ENCODE measurements around the gene SLC12A9. TPM values are rescaled to one million over a fixed set of nuclear protein-coding genes. Genes with fewer than 3 reads are reported as not detected.
A peak's percentile ranks its signal among the peaks of the same experiment; 100 is the strongest.

The SLC12A9 gene
- total RNA-seq, 6 donors from 2014 or later, result 14.5 to 50.1 (median 43.9) TPM

DNA sequence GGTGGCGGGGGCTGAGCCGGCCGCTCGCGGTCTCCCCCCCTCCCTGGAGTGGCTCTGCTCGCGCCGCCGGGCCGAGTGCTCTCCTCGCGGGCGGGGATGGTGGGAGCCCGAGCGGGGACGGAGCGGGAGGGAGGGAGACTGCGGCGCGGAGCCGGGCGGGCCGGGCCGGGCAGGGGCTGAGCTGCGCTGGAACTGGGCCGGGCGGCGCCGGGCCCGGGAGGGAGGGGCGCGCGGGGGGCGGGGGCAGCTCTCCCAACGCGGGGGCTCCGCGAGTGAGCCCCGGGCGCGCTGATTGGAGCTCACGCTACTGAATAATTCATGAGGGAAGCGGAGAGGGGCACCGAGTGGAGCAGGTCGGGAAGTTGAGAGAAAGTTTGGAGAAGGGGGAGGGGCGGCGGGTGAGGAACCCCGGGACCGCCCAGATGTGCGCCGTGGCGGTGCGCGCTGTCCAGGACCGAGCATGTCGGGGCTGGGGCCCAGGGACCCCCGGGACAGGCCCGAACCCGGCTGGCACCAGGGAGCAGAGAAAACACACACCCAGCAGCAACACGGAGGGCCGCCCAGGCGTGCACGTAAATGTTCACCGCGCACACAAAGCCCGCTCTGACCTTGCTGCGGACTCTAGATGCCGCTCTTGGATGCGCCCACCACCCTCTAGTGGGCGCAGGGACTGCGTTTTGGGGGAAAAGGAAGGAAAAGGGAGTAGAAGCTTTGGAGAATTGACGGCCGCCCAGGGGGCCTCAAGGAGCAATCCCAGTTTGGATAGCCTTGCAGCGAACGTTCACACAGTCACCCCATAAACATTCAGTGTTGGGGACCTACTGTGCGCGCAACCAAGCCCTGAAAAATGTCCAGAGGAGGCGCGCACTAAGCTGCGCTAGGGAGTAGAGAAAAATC, 24.9 kb upstream of the SLC12A9 start, which contains the start of gene EPHB4:
Gene EPHB4, minus strand, starts transcription at position 194 of the 897 bp plus-strand sequence. CDS start 493 bp downstream, outside the sequence.
- peak; percentile 88 to 95 for DNase-seq
- WGBS, 2 donors, result 1 to 2% methylated on average over 32 to 53 of the region's 80 CpGs
- TF ChIP-seq, protein P1, sequence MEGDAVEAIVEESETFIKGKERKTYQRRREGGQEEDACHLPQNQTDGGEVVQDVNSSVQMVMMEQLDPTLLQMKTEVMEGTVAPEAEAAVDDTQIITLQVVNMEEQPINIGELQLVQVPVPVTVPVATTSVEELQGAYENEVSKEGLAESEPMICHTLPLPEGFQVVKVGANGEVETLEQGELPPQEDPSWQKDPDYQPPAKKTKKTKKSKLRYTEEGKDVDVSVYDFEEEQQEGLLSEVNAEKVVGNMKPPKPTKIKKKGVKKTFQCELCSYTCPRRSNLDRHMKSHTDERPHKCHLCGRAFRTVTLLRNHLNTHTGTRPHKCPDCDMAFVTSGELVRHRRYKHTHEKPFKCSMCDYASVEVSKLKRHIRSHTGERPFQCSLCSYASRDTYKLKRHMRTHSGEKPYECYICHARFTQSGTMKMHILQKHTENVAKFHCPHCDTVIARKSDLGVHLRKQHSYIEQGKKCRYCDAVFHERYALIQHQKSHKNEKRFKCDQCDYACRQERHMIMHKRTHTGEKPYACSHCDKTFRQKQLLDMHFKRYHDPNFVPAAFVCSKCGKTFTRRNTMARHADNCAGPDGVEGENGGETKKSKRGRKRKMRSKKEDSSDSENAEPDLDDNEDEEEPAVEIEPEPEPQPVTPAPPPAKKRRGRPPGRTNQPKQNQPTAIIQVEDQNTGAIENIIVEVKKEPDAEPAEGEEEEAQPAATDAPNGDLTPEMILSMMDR (IDR thresholded peaks at IDR 0.05), result peak in 2 of 6 experiments; percentile 12 to 14
- TF ChIP-seq POLR2A (IDR thresholded peaks at IDR 0.05) (peak in 1 of 4 donors; percentile 26), POLR2AphosphoS5 (IDR thresholded peaks at IDR 0.05) (no peak)
- ATAC-seq (ENCODE audit: low FRiP score in 2 of 2), result peak; percentile 73 to 92
- peaks cover 0 to 9% (median 3%) of the 10 kb centered on the region in 4 donors for H3K27me3 ChIP-seq
- peak within 1 kb of the TSS; percentile 75 to 89 (median 82) for H3K27ac ChIP-seq
- H3K4me1 ChIP-seq, result peaks cover 36 to 61% (median 41%) of the 10 kb centered on the region in 4 donors
- H3K36me3 ChIP-seq, result peaks cover under 1 to 16% (median 15%) of the 10 kb centered on the region in 4 donors
- H3K4me3 ChIP-seq, result peak within 1 kb of the TSS; percentile 59 to 82 (median 76)
- H3K9me3 ChIP-seq, result no peaks in the 10 kb centered on the region

DNA sequence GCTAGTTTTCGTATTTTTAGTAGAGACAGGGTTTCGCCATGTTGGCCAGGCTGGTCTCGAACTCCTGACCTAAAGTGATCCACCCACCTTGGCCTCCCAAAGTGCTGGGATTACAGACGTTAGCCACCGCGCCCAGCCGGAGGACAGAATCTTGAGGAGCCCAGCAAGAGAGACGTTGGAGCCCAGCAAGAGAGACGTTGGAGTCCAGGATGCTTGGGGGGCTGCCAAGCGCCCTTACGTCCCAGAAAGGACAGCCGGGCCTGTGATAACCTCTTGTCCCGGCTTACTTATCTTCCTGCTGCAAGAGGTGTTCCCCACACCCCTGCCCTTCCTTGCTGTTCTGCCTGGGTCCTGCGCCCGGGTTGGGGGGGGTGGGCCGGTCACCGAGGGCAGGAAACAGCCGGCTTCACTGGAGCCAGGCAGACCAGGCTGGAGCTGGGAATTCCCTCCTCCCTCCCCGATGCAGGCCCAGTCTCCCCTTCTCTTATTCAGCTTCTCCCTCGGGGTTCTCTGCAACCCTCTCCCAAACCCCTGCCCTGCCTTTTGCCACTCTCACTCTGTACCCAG, 23.3 kb upstream of the SLC12A9 start:
- TF ChIP-seq POLR2A (IDR thresholded peaks at IDR 0.05) (no peak), POLR2AphosphoS5 (IDR thresholded peaks at IDR 0.05) (peak; percentile 58 to 77), EP300 (IDR thresholded peaks at IDR 0.05) (peak in 2 of 4 donors; percentile 32 to 82)
- Histone ChIP-seq H3K4me1 (peaks cover 30 to 53% (median 36%) of the 10 kb centered on the region in 4 donors), H3K36me3 (no peaks in the 10 kb centered on the region), H3K27ac (peak overlapping the region; percentile 65 to 89 (median 82)), H3K4me3 (peak overlapping the region in 2 of 4 donors; percentile 79 to 82), H3K27me3 (peaks cover 0 to 9% (median 3%) of the 10 kb centered on the region in 4 donors), H3K9me3 (no peaks in the 10 kb centered on the region)
- WGBS, 2 donors, result 18 to 46% methylated on average over 4 to 20 of the region's 20 CpGs
- peak; percentile 41 to 66 for DNase-seq
- ATAC-seq (ENCODE audit: low FRiP score in 2 of 2), result no peak

- no peaks in the 10 kb centered on the region for H3K9me3 ChIP-seq
- TF ChIP-seq, protein P1 (IDR thresholded peaks at IDR 0.05), result no peak
- no peak for TF ChIP-seq POLR2AphosphoS5 (IDR thresholded peaks at IDR 0.05)
- no peak for TF ChIP-seq EP300 (IDR thresholded peaks at IDR 0.05)
- TF ChIP-seq POLR2A (IDR thresholded peaks at IDR 0.05), result no peak
- peak overlapping the region in 2 of 4 donors; percentile 87 to 89 for H3K27ac ChIP-seq
- DNase-seq (no peak), ATAC-seq (ENCODE audit: low FRiP score in 2 of 2) (no peak)
- H3K4me3 ChIP-seq, result no peak overlapping the region
- no peaks in the 10 kb centered on the region for H3K36me3 ChIP-seq
- WGBS, 2 donors, result 61 to 85% methylated on average over 4 of the region's 4 CpGs
- H3K27me3 ChIP-seq, result peaks cover 0 to 9% (median 3%) of the 10 kb centered on the region in 4 donors
- peaks cover 26 to 51% (median 27%) of the 10 kb centered on the region in 4 donors for H3K4me1 ChIP-seq
Measured at GRCh38 chr7:100830396-100830795, 22.1 kb upstream of the SLC12A9 start.

GRCh38 chr7:100832281-100832633, 20.3 kb upstream of the SLC12A9 start:
- H3K27ac ChIP-seq, result peak overlapping the region in 1 of 4 donors; percentile 87
- no peak overlapping the region for H3K4me3 ChIP-seq
- no peaks in the 10 kb centered on the region for H3K36me3 ChIP-seq
- no peak for DNase-seq
- ATAC-seq (ENCODE audit: low FRiP score in 2 of 2), result no peak
- H3K9me3 ChIP-seq, result no peaks in the 10 kb centered on the region
- peaks cover 22 to 51% (median 32%) of the 10 kb centered on the region in 4 donors for H3K4me1 ChIP-seq
- TF ChIP-seq EP300 (IDR thresholded peaks at IDR 0.05), result no peak
- TF ChIP-seq POLR2AphosphoS5 (IDR thresholded peaks at IDR 0.05), result no peak
- WGBS, 2 donors, result 87 to 89% methylated on average over 5 of the region's 5 CpGs
- H3K27me3 ChIP-seq, result peaks cover 0 to 8% (median 3%) of the 10 kb centered on the region in 4 donors

DNA sequence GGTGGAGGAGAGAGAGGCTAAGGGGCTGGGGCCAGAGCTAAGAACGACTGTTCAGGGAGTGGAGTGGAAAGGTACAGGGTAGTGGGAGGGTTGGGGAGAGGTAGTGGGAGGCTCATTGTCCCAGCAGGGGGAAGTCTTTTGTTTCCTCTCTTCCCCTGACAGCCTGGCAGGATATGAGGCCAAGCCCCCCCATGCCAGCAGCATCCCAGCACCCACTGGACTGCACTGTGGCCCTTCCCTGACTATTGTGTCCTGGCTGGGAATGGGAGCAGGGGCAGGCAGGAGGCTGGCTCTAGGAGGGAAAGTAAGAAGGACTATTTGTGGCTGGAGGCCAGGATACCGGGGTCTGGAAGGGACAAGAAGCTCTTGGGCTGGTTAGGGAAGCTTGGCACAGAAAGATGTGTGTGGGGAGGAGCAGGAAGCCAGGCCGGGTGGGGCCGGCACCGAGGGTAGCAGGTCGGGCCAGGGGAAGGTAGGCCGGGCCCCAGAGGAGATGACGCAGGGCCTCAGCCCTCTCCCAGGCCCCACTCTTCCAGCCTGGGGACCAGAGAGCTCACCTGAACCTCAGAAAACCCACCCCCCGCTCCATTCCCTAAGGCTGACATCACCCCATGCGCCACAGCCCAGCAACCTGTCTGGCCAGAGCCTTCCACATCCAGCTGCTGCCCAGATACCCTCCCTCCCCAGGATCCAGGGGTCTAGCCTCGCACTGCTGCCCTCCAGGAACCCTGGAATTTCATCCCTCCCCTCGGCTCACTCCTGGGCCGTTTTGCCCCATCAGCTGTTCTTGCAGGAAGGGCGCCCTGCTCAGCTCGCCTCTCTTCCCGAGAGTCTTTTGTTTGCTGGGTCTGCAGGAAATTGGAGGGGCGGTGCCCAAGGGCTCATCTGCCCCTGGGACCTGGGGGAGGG, 16.4 kb upstream of the SLC12A9 start:
- ATAC-seq (ENCODE audit: low FRiP score in 2 of 2), result peak; percentile 39 to 87
- H3K4me1 ChIP-seq, result peaks cover 9 to 30% (median 17%) of the 10 kb centered on the region in 4 donors
- no peaks in the 10 kb centered on the region for H3K9me3 ChIP-seq
- peak overlapping the region in 3 of 4 donors; percentile 31 to 47 (median 46) for H3K4me3 ChIP-seq
- H3K27me3 ChIP-seq, result no peaks in the 10 kb centered on the region
- TF ChIP-seq, protein P1 (IDR thresholded peaks at IDR 0.05), result no peak
- peak; percentile 47 to 55 for TF ChIP-seq POLR2AphosphoS5 (IDR thresholded peaks at IDR 0.05)
- H3K27ac ChIP-seq, result peak overlapping the region; percentile 78 to 91 (median 85)
- no peaks in the 10 kb centered on the region for H3K36me3 ChIP-seq
- peak; percentile 50 to 79 for DNase-seq
- WGBS, 2 donors, result 21 to 27% methylated on average over 11 to 17 of the region's 17 CpGs

Data from upper lobe of left lung (tissue), 6 donors.